SK-N-SH treated with all-trans-retinoic acid at 6 μM for 48 hours (cell line): ENCODE results near the gene GNG8.

Experiments
- ATAC-seq: fragments of 200-7000 bp; cut with Tn5 transposase; 3 replicates; pipeline ENCODE4 v1.9.1; 2020; ENCODE audit warnings: mild to moderate bottlenecking, moderate library complexity
- ARNTL ChIP-seq: fragments of 450-650 bp; formaldehyde crosslinking; IDR thresholded peaks from 2 replicates; pipeline ENCODE4 v1.5.0; 2020; ENCODE audit warnings: low read depth, mild to moderate bottlenecking, moderate library complexity, borderline replicate concordance
- BACH2 ChIP-seq: fragments of 250-450 bp; sonication (Bioruptor Pico); IDR thresholded peaks from 2 replicates; pipeline ENCODE4 v1.9.0; 2021; ENCODE audit warnings: mild to moderate bottlenecking, borderline replicate concordance
- CSDC2 ChIP-seq: fragments of 250-450 bp; sonication (Bioruptor Pico); IDR thresholded peaks from 2 replicates; pipeline ENCODE4 v1.5.0; 2020; ENCODE audit warnings: mild to moderate bottlenecking, moderate library complexity
- ESRRG ChIP-seq: fragments of 250-450 bp; sonication (Bioruptor Pico); IDR thresholded peaks from 2 replicates; pipeline ENCODE4 v1.6.1; 2021; ENCODE audit warnings: mild to moderate bottlenecking
- GLIS3 ChIP-seq: fragments of 250-450 bp; sonication (Bioruptor Pico); IDR thresholded peaks from 2 replicates; pipeline ENCODE4 v1.5.0; 2020; ENCODE audit warnings: mild to moderate bottlenecking, moderate library complexity
- ISL1 ChIP-seq: fragments of 250-450 bp; sonication (Bioruptor Pico); IDR thresholded peaks from 2 replicates; pipeline ENCODE4 v2.1.2; 2022; ENCODE audit warnings: mild to moderate bottlenecking, moderate library complexity
- OSR1 ChIP-seq: fragments of 250-450 bp; sonication (Bioruptor Pico); IDR thresholded peaks from 2 replicates; pipeline ENCODE4 v1.8.0; 2022; ENCODE audit warnings: moderate library complexity, mild to moderate bottlenecking, inconsistent platforms
- PPARA ChIP-seq: fragments of 250-450 bp; sonication (Bioruptor Pico); IDR thresholded peaks from 2 replicates; pipeline ENCODE4 v1.5.0; 2020; ENCODE audit warnings: mild to moderate bottlenecking, borderline replicate concordance
- RARB ChIP-seq: fragments of 250-450 bp; sonication (Bioruptor Pico); IDR thresholded peaks from 2 replicates; pipeline ENCODE4 v1.8.0; 2021; ENCODE audit warnings: mild to moderate bottlenecking, moderate library complexity
- SNAI2 ChIP-seq: fragments of 250-450 bp; sonication (Bioruptor Pico); IDR thresholded peaks from 2 replicates; pipeline ENCODE4 v1.5.0; 2020; ENCODE audit warnings: mild to moderate bottlenecking, moderate library complexity
- TCF4 ChIP-seq: fragments of 250-450 bp; sonication (Bioruptor Pico); IDR thresholded peaks from 2 replicates; pipeline ENCODE4 v1.8.0; 2021; ENCODE audit warnings: mild to moderate bottlenecking, moderate library complexity, borderline replicate concordance
- ZC3H10 ChIP-seq: fragments of 250-450 bp; sonication (Bioruptor Pico); IDR thresholded peaks from 2 replicates; pipeline ENCODE4 v1.5.1; 2021; ENCODE audit warnings: mild to moderate bottlenecking, moderate library complexity
- ZFP3 ChIP-seq: fragments of 250-450 bp; sonication (Bioruptor Pico); IDR thresholded peaks from 2 replicates; pipeline ENCODE4 v1.5.0; 2020; ENCODE audit warnings: mild to moderate bottlenecking, moderate library complexity
- ZFP30 ChIP-seq: fragments of 450-650 bp; formaldehyde crosslinking; IDR thresholded peaks from 2 replicates; pipeline ENCODE4 v1.5.0; 2022; ENCODE audit warnings: mild to moderate bottlenecking, moderate library complexity
- ZNF565 ChIP-seq: fragments of 450-650 bp; formaldehyde crosslinking; conservative IDR thresholded peaks from 2 replicates; pipeline ENCODE4 v1.5.0; 2020; ENCODE audit warnings: low read depth, mild to moderate bottlenecking, moderate library complexity
- ZNF70 ChIP-seq: fragments of 450-650 bp; formaldehyde crosslinking; IDR thresholded peaks from 2 replicates; pipeline ENCODE4 v1.5.0; 2020; ENCODE audit warnings: mild to moderate bottlenecking, moderate library complexity
- ZNF8 ChIP-seq: fragments of 450-650 bp; formaldehyde crosslinking; IDR thresholded peaks from 2 replicates; pipeline ENCODE4 v1.5.0; 2020; ENCODE audit warnings: mild to moderate bottlenecking, moderate library complexity
- TF ChIP-seq, protein P1 (sequence below): fragments of 250-450 bp; sonication (Bioruptor Pico); IDR thresholded peaks from 2 replicates; pipeline ENCODE4 v1.5.1; 2021; ENCODE audit warnings: mild to moderate bottlenecking, moderate library complexity
- TF ChIP-seq, protein P2 (sequence below): fragments of 250-450 bp; sonication (Bioruptor Pico); IDR thresholded peaks from 2 replicates; pipeline ENCODE4 v1.8.0; 2020; ENCODE audit warnings: mild to moderate bottlenecking, moderate library complexity, borderline replicate concordance
- TF ChIP-seq, protein P3 (sequence below): fragments of 250-450 bp; sonication (Bioruptor Pico); IDR thresholded peaks from 2 replicates; pipeline ENCODE4 v1.5.1; 2020; ENCODE audit warnings: low read depth, mild to moderate bottlenecking, moderate library complexity

GNG8 gene

DNA sequence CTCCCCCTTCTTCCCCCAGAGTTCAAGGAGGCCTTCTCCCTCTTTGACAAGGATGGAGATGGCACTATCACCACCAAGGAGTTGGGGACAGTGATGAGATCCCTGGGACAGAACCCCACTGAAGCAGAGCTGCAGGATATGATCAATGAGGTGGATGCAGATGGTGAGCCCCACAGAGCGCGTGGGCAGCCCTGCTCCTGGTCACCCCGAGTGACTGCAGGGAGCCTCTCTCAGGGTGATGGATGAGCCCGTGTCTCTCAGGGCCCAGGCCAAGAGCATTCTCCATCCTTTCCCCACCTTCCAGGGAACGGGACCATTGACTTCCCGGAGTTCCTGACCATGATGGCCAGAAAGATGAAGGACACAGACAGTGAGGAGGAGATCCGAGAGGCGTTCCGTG is 27.8 kb downstream of the GNG8 start:
- TF ChIP-seq GLIS3 (CRISPR knock-in tag) (no peak), ZFP30 (no peak), ZNF8 (CRISPR knock-in tag) (no peak), ZNF565 (no peak), RARB (no peak), PPARA (CRISPR knock-in tag) (no peak), CSDC2 (CRISPR knock-in tag) (no peak), OSR1 (CRISPR knock-in tag) (no peak), ARNTL (CRISPR knock-in tag) (no peak)
- TF ChIP-seq, protein P1, sequence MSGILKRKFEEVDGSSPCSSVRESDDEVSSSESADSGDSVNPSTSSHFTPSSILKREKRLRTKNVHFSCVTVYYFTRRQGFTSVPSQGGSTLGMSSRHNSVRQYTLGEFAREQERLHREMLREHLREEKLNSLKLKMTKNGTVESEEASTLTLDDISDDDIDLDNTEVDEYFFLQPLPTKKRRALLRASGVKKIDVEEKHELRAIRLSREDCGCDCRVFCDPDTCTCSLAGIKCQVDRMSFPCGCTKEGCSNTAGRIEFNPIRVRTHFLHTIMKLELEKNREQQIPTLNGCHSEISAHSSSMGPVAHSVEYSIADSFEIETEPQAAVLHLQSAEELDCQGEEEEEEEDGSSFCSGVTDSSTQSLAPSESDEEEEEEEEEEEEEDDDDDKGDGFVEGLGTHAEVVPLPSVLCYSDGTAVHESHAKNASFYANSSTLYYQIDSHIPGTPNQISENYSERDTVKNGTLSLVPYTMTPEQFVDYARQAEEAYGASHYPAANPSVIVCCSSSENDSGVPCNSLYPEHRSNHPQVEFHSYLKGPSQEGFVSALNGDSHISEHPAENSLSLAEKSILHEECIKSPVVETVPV (CRISPR knock-in tag): no peak
- TF ChIP-seq, protein P2, sequence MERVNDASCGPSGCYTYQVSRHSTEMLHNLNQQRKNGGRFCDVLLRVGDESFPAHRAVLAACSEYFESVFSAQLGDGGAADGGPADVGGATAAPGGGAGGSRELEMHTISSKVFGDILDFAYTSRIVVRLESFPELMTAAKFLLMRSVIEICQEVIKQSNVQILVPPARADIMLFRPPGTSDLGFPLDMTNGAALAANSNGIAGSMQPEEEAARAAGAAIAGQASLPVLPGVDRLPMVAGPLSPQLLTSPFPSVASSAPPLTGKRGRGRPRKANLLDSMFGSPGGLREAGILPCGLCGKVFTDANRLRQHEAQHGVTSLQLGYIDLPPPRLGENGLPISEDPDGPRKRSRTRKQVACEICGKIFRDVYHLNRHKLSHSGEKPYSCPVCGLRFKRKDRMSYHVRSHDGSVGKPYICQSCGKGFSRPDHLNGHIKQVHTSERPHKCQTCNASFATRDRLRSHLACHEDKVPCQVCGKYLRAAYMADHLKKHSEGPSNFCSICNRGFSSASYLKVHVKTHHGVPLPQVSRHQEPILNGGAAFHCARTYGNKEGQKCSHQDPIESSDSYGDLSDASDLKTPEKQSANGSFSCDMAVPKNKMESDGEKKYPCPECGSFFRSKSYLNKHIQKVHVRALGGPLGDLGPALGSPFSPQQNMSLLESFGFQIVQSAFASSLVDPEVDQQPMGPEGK (CRISPR knock-in tag): no peak
- TF ChIP-seq, protein P3, sequence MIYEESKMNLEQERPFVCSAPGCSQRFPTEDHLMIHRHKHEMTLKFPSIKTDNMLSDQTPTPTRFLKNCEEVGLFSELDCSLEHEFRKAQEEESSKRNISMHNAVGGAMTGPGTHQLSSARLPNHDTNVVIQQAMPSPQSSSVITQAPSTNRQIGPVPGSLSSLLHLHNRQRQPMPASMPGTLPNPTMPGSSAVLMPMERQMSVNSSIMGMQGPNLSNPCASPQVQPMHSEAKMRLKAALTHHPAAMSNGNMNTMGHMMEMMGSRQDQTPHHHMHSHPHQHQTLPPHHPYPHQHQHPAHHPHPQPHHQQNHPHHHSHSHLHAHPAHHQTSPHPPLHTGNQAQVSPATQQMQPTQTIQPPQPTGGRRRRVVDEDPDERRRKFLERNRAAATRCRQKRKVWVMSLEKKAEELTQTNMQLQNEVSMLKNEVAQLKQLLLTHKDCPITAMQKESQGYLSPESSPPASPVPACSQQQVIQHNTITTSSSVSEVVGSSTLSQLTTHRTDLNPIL (CRISPR knock-in tag): no peak
- ATAC-seq: no peak

DNA sequence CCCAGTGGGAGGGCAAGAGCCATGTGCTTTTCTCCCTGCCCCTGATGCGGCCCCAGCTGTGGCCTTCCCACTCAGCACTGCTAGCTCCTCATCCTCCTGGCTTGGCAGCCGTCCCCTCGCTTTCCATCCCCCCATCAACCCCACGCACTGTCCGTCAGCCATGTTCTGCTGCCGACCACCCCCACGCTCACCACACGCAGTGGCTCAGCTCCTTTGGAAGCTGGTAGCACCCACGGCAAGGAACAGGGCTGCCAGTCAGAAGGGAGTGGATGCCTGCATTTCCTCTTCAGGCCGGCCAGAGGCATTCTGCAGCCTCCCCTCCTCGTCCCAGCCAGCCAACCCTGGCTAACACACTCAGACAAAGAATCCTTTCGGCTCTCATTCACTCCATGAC is 28.6 kb downstream of the GNG8 start:
- TF ChIP-seq OSR1 (CRISPR knock-in tag): no peak
- TF ChIP-seq ZNF8 (CRISPR knock-in tag): no peak
- TF ChIP-seq, protein P1 (CRISPR knock-in tag): no peak
- TF ChIP-seq CSDC2 (CRISPR knock-in tag): no peak
- TF ChIP-seq ISL1 (CRISPR knock-in tag): no peak
- TF ChIP-seq BACH2 (CRISPR knock-in tag): no peak
- TF ChIP-seq ARNTL (CRISPR knock-in tag): no peak
- no peak for TF ChIP-seq ZNF70 (CRISPR knock-in tag)
- no peak for TF ChIP-seq SNAI2 (CRISPR knock-in tag)
- no peak for TF ChIP-seq ZC3H10 (CRISPR knock-in tag)
- no peak for TF ChIP-seq TCF4
- ATAC-seq: no peak

DNA sequence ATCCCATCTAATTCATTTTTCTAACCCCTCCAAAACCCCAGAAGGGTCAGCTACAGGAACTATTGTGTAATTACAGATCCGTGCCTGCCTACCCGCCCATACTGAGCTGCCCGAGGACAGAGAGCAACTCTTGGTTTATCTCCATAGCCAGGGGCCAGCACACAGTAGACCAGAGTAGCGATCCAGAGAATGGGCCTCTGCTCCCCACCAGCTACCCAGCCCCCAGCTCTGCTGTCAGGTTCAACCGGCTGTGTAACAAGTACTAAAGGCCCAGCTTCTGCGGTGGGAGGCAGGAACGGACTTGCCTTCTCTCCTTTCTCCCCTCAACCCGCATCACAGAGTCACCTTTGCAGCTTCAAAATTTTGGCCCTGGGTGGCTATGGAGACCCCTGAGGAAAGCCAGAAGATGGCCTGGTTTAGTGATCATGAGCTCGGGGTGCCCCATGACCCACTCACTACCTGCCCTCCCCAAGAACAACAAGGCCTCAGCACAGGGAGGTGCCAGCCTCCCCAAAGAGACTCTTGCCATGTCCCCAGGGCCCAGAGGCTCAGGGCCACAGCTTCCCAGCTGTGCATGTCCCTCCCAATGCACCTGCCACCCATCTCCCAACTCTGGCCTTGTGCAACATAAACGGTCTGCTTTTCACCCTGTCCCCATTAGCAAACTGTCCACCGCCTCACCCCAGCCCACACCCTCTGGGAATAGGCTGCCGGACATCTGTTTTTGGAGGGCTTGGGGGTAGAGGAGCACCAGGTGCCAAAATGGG is 29.1 kb downstream of the GNG8 start:
- no peak for ATAC-seq
- TF ChIP-seq SNAI2 (CRISPR knock-in tag): no peak
- no peak for TF ChIP-seq ARNTL (CRISPR knock-in tag)

DNA sequence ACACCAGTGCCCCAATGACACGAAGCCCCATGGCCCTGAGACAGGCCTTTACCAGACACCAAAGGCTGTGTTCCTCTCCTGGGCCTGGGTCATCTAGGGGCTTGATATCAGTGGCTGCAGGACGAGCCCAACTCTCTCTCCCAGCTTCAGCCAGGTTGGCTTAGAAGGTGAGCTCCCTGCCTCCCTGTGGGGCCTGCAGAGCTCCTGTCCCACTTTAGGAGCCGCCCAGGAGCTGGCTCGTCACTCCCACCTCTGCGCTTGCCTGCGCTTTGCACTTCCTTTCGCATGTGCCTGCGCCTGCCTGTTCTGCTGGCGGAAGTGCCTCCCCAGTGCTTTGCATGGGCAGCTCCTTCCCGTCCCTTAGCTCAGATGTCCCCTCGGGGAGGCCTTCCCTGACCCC is 30.0 kb downstream of the GNG8 start:
- no peak for ATAC-seq
- TF ChIP-seq PPARA (CRISPR knock-in tag) (no peak), BACH2 (CRISPR knock-in tag) (no peak), ZNF70 (CRISPR knock-in tag) (no peak), ZNF8 (CRISPR knock-in tag) (no peak), ZFP3 (no peak), ESRRG (no peak), RARB (no peak)
- TF ChIP-seq, protein P3 (CRISPR knock-in tag): no peak
- TF ChIP-seq, all 23 proteins: peak for 0
